Measurements from ENCODE around the gene CPN2.

DNA sequence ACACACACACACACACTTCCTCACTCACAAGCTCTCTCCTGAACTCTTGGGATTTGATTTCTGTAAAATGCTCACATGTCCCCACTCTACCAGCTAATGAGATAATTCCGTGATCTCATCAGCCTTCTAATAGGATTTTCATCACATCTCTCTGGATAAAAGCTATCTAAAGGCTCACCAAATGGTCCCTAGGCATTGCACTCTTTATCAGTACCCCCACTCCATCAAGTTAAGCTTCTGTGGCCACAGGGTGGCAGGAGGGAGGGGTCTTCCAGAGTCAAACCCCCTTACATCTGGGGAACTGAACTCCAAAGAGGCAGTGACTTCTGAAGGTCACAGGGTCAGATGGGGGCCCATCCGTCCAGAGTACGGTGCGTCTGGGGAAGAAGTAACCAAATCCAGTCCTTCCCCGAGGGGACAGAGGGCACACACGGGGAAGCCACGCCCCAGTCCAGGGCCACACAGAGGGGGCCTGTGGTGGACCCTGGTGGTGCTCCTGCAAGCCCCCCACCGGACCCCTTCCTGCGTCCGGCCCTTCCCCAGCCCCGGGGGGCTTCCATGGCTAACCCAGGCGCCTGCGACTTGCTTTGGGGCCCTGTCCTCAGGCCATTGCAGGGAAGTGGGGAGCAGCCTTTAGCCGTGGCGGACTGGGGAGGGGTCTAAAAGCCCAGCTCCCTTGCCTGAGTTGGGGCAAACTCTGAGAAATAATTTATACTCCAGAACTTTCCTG, 25.5 kb downstream of the CPN2 start:
- no peak for TF ChIP-seq CTCF (IDR thresholded peaks at IDR 0.05)
- no peak for TF ChIP-seq KAT7 (CRISPR knock-in tag; IDR thresholded peaks at IDR 0.05; ENCODE audit: borderline replicate concordance)
- TF ChIP-seq ATF1 (CRISPR knock-in tag; IDR thresholded peaks at IDR 0.05), result no peak
- TF ChIP-seq, protein P1, sequence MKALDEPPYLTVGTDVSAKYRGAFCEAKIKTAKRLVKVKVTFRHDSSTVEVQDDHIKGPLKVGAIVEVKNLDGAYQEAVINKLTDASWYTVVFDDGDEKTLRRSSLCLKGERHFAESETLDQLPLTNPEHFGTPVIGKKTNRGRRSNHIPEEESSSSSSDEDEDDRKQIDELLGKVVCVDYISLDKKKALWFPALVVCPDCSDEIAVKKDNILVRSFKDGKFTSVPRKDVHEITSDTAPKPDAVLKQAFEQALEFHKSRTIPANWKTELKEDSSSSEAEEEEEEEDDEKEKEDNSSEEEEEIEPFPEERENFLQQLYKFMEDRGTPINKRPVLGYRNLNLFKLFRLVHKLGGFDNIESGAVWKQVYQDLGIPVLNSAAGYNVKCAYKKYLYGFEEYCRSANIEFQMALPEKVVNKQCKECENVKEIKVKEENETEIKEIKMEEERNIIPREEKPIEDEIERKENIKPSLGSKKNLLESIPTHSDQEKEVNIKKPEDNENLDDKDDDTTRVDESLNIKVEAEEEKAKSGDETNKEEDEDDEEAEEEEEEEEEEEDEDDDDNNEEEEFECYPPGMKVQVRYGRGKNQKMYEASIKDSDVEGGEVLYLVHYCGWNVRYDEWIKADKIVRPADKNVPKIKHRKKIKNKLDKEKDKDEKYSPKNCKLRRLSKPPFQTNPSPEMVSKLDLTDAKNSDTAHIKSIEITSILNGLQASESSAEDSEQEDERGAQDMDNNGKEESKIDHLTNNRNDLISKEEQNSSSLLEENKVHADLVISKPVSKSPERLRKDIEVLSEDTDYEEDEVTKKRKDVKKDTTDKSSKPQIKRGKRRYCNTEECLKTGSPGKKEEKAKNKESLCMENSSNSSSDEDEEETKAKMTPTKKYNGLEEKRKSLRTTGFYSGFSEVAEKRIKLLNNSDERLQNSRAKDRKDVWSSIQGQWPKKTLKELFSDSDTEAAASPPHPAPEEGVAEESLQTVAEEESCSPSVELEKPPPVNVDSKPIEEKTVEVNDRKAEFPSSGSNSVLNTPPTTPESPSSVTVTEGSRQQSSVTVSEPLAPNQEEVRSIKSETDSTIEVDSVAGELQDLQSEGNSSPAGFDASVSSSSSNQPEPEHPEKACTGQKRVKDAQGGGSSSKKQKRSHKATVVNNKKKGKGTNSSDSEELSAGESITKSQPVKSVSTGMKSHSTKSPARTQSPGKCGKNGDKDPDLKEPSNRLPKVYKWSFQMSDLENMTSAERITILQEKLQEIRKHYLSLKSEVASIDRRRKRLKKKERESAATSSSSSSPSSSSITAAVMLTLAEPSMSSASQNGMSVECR (CRISPR knock-in tag; IDR thresholded peaks at IDR 0.05; ENCODE audit: borderline replicate concordance), result no peak
- TF ChIP-seq JUN (CRISPR knock-in tag; IDR thresholded peaks at IDR 0.05), result no peak
- TF ChIP-seq MAX (CRISPR knock-in tag; IDR thresholded peaks at IDR 0.05), result no peak
- TF ChIP-seq, protein P2, sequence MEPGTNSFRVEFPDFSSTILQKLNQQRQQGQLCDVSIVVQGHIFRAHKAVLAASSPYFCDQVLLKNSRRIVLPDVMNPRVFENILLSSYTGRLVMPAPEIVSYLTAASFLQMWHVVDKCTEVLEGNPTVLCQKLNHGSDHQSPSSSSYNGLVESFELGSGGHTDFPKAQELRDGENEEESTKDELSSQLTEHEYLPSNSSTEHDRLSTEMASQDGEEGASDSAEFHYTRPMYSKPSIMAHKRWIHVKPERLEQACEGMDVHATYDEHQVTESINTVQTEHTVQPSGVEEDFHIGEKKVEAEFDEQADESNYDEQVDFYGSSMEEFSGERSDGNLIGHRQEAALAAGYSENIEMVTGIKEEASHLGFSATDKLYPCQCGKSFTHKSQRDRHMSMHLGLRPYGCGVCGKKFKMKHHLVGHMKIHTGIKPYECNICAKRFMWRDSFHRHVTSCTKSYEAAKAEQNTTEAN (CRISPR knock-in tag; IDR thresholded peaks at IDR 0.05), result no peak
- no peak for TF ChIP-seq NR3C1 (CRISPR knock-in tag; conservative IDR thresholded peaks at IDR 0.05; ENCODE audit: low read depth)
- TF ChIP-seq E2F5 (CRISPR knock-in tag; IDR thresholded peaks at IDR 0.05), result no peak
- TF ChIP-seq FOXK1 (CRISPR knock-in tag; IDR thresholded peaks at IDR 0.05), result no peak
- no peak for TF ChIP-seq ESRRA (CRISPR knock-in tag; IDR thresholded peaks at IDR 0.05; ENCODE audit: borderline replicate concordance)

All from WTC11 (cell line).